ENCODE results near the gene EFNA5.

EFNA5 gene

DNA sequence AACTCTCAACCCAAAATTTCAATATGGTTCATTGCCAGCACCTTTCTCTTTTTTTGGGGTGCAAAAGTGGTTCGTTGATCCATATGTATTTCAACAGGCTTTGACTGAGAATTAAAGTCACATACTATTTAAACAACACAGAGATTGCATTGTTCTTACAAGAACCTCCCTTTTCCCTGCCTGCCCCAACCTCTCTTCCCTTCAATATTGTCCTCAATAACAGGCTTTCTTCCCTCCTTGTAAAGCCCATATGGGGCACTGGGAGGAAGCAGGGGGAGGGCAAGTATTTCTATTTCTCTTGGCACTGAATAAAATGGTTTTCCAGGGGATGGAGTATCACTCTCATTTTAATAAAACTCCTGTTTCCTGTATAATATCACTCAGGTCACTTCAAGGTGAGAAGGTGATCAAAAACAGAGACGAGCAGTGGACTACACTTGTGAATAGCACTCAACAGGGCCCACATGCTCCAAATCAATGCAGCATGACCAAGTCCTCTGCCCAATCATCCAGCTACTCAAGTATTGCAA, 65.1 kb downstream of the EFNA5 start:
- no peak for DNase-seq (ENCODE audit: low read depth)
- TF ChIP-seq, protein P1, sequence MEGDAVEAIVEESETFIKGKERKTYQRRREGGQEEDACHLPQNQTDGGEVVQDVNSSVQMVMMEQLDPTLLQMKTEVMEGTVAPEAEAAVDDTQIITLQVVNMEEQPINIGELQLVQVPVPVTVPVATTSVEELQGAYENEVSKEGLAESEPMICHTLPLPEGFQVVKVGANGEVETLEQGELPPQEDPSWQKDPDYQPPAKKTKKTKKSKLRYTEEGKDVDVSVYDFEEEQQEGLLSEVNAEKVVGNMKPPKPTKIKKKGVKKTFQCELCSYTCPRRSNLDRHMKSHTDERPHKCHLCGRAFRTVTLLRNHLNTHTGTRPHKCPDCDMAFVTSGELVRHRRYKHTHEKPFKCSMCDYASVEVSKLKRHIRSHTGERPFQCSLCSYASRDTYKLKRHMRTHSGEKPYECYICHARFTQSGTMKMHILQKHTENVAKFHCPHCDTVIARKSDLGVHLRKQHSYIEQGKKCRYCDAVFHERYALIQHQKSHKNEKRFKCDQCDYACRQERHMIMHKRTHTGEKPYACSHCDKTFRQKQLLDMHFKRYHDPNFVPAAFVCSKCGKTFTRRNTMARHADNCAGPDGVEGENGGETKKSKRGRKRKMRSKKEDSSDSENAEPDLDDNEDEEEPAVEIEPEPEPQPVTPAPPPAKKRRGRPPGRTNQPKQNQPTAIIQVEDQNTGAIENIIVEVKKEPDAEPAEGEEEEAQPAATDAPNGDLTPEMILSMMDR (IDR thresholded peaks at IDR 0.05; ENCODE audit: low read length, missing control alignments): no peak
- no peak overlapping the region for H3K4me3 ChIP-seq (replicated peaks; ENCODE audit: low read depth, low read length)

DNA sequence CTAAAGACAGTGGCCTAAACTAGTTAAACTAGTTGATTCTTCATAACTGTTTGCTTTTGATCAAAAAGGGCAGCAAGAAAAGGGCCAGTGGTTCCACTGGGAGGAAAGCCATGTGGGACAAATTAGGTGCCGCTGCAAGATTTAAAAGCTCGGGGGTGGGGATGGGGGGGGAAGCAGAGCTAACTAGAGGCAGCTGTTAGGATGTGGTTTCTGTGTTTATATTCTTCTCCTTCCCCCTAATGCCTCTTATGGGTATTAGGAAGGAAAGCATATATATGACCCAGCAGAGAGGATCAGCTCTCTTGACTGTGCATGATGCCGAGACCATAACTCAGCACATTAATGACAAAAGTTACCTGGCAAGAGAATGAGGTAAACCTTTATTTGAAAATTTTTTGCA, 65.7 kb downstream of the EFNA5 start:
- no peak for DNase-seq (ENCODE audit: low read depth)
- H3K4me3 ChIP-seq (replicated peaks; ENCODE audit: low read depth, low read length): no peak overlapping the region
- TF ChIP-seq, protein P1 (IDR thresholded peaks at IDR 0.05; ENCODE audit: low read length, missing control alignments): no peak

DNA sequence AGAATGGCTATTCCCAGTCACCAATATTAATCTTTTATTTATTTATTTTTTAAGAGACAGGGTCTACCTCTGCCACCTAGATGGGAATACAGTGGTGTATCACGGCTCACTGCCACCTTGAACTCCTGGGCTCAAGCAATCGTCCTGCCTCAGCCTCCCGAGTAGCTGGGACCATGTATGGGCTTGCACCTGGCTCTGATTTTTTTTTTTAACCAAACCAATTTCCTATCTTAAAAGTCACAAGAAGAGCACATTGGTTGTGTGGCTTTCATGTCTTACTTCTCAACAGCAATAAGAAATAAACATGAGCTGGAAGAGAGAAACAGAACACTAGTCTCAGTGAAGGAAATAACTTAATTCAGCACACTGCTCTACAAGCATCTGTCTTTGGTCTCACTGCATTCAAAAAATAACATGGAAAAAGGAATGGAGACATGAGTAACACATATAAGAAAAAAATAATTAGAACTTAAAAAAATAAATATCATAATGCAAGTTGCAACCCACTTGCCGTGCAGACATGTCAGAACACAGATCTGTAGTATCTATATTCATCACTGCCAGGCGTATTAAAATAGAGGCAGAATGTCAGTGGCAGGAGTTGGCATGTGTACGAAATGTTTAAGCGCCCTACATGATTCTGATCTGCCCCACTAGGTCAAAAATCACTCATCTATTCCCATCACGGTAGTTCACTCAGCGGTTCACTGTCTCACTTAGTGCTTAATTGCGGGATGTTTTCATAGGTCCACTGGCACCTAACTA, 66.4 kb downstream of the EFNA5 start:
- no peak overlapping the region for H3K4me3 ChIP-seq (replicated peaks; ENCODE audit: low read depth, low read length)
- TF ChIP-seq, protein P1 (IDR thresholded peaks at IDR 0.05; ENCODE audit: low read length, missing control alignments): no peak
- DNase-seq (ENCODE audit: low read depth): no peak

DNA sequence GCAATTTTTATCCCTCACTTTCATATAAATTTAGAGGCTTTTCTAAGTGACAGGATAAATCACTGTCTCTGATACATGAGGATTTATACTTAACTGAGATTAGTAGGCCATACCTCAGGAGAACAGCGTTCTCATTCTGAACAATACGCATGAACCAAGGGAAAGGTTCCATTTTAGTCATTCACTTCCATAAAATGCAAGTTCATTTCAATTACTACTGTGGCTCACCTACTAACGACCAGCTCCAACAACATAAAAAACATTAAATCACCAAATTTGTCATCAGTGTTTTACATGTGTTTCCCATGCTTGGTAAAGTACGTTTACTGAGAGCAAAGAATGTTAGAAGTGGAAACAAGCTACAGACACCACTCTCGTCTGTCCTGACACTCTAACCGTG, 67.4 kb downstream of the EFNA5 start:
- TF ChIP-seq, protein P1 (IDR thresholded peaks at IDR 0.05; ENCODE audit: low read length, missing control alignments): no peak
- DNase-seq (ENCODE audit: low read depth): no peak

DNA sequence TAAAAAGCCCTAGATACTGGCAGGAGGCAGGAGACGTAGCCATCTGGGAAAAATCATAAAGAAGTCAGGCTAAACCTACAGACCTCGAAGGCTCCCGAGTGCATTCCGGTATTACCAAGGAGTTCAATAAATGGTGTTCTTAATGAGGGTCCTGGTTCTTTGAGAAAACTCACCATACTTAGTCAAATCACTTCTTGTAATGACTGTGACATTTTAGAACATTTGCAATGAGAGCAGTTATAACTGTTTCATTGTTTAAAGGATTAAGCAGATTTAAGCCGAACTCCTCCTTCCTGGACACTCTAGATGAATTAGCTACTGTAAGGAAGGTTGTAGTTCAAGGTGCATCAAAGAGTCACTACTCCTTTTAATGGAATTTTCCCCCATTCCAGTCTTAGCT, 67.8 kb downstream of the EFNA5 start:
- DNase-seq (ENCODE audit: low read depth): no peak
- TF ChIP-seq, protein P1 (IDR thresholded peaks at IDR 0.05; ENCODE audit: low read length, missing control alignments): no peak
- H3K4me3 ChIP-seq (replicated peaks; ENCODE audit: low read depth, low read length): no peak overlapping the region

More for the DNA sequence above, 67.4 kb downstream of the EFNA5 start:
- no peak overlapping the region for H3K4me3 ChIP-seq (replicated peaks; ENCODE audit: low read depth, low read length)

DNA sequence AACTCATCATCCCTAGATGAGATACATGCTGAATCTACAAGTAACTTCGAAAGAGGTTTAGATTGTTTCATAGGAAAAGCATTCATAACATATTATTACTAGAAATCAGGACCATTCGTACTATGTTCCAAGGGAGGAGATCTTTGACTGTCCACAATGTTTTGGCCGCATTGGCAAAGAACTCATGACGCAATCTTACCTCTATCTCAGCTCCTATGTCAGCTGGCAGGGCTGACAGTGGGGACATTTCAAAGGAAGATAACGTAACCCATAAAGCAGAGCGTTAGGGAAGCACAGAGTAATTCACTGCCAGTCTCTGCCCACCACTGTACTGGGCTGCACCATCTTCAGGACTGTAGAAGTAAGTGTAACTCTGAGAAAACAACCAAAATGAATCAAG, 69.7 kb downstream of the EFNA5 start:
- no peak overlapping the region for H3K4me3 ChIP-seq (replicated peaks; ENCODE audit: low read depth, low read length)
- TF ChIP-seq, protein P1 (IDR thresholded peaks at IDR 0.05; ENCODE audit: low read length, missing control alignments): no peak
- no peak for DNase-seq (ENCODE audit: low read depth)

DNA sequence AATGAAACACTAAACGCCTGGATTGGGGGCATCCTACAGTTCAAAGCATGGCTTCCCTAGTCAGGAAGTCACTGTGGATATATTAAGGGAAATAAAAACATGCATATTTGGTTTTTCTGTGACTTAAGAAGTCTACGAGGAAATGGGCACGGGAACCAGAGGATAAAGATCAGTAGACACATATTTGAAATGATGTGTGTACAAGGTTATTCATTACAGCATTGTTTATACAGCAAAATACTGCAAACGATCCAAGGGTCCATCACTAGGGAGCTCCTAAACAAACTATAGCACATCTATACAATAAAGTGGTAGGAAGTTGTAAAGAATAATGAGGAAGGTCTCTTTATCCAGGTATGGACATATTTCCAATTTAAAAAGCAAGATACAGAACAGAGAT, 71.8 kb downstream of the EFNA5 start:
- H3K4me3 ChIP-seq (replicated peaks; ENCODE audit: low read depth, low read length): no peak overlapping the region
- TF ChIP-seq, protein P1 (IDR thresholded peaks at IDR 0.05; ENCODE audit: low read length, missing control alignments): no peak
- no peak for DNase-seq (ENCODE audit: low read depth)
